GM10248 (cell line): ENCODE measurements around the gene TAS1R1.

Source experiments
- CTCF ChIA-PET: fragments of 300-600 bp; sonication (Branson Sonifier 250); formaldehyde crosslinking; extraction: SDS; loops from one replicate; lab custom pipeline; 2021; ENCODE audit warnings: antibody characterized with exemption; lab: Yijun Ruan, JAX
- POLR2A ChIA-PET: fragments of 350-650 bp; sonication (Branson Sonifier 250); formaldehyde crosslinking; extraction: SDS; loops from one replicate; lab custom pipeline; 2020; ENCODE audit warnings: antibody characterized with exemption; lab: Yijun Ruan, JAX
- DNase-seq: peaks from one replicate; pipeline ENCODE4 v3.0.0; 2012; ENCODE audit errors: extremely low spot score
- CTCF ChIP-seq: IDR thresholded peaks from 2 replicates; pipeline ENCODE4 v1.5.1; 2012; ENCODE audit warnings: mild to moderate bottlenecking, low read depth; ENCODE audit errors: extremely low read depth, missing control alignments, control extremely low read depth

TAS1R1 gene

GRCh38 chr1:6574818-6575217 lies 19.7 kb downstream of the TAS1R1 start:
- DNase-seq = no peak
- no peak for TF ChIP-seq CTCF
- ChIA-PET CTCF (interaction anchor here (1.5 kb wide), 1 partner anchor 21 kb away, joined by 4 read pairs; the partner anchor contains the start of genes NOL9 and TAS1R1), POLR2A (no interaction called here)

- CTCF ChIA-PET = interaction anchor here (1.1 to 3.7 kb wide), 3 partner anchors 10 to 25 kb away, joined by 4 to 24 read pairs (median 5); partner anchors contain the start of genes KLHL21, NOL9 and TAS1R1
These were observed 22.9 kb downstream of the TAS1R1 start for GRCh38 chr1:6577831-6578525.

GRCh38 chr1:6578624-6579373 lies 23.7 kb downstream of the TAS1R1 start:
- TF ChIP-seq CTCF = no peak
- ChIA-PET CTCF (interaction anchor here (1.1 to 3.7 kb wide), 3 partner anchors 24 to 141 kb away, joined by 3 to 24 read pairs (median 5); partner anchors contain the start of genes KLHL21, NOL9 and TAS1R1), POLR2A (interaction anchor here (0.6 kb wide), 1 partner anchor 179 kb away, joined by 6 read pairs; no protein-coding TSS in a partner anchor)
- DNase-seq = no peak

More at GRCh38 chr1:6577831-6578525, 22.9 kb downstream of the TAS1R1 start:
- TF ChIP-seq CTCF = no peak
- POLR2A ChIA-PET = no interaction called here
- DNase-seq = no peak

GRCh38 chr1:6579374-6580118 lies 24.4 kb downstream of the TAS1R1 start, which contains the start of gene ZBTB48:
Gene ZBTB48 (plus strand): TSS chr1:6579994. CDS start chr1:6580610, 616 bp downstream.
- peak; percentile 100 for DNase-seq
- POLR2A ChIA-PET = interaction anchor here (0.6 to 1.7 kb wide), 10 partner anchors 9 to 179 kb away, joined by 3 to 10 read pairs (median 3); partner anchors contain the start of genes KLHL21 and NOL9
- no peak for TF ChIP-seq CTCF
- CTCF ChIA-PET = interaction anchor here (1.0 to 3.7 kb wide), 8 partner anchors 8 to 142 kb away, joined by 3 to 24 read pairs (median 6); partner anchors contain the start of genes KLHL21, NOL9 and TAS1R1

GRCh38 chr1:6580119-6580592 lies 25.0 kb downstream of the TAS1R1 start:
- CTCF ChIA-PET = interaction anchor here (0.8 to 3.7 kb wide), 9 partner anchors 8 to 142 kb away, joined by 3 to 24 read pairs (median 5); partner anchors contain the start of genes KLHL21, NOL9 and TAS1R1
- no peak for DNase-seq
- TF ChIP-seq CTCF = no peak
- POLR2A ChIA-PET = interaction anchor here (0.7 to 1.7 kb wide), 9 partner anchors 9 to 58 kb away, joined by 3 to 10 read pairs (median 3); partner anchors contain the start of genes KLHL21 and NOL9
